CD4-positive, CD25-positive, alpha-beta regulatory T cell (primary cell): Measurements from ENCODE around the gene RPRD1B. TPM values are rescaled to one million over a fixed set of nuclear protein-coding genes. Genes with fewer than 3 reads are reported as not detected.

Experiments
- ATAC-seq, 2 donors: fragments of 150-1000 bp; cut with Tn5 transposase; one replicate each; pipeline ENCODE4 v1.10.0; 2021; ENCODE audit warnings: low read depth in 2 of 2, moderate number of reproducible peaks in 2 of 2, moderate library complexity in 1 of 2
- DNase-seq, 3 donors: peaks; one replicate each; pipeline versions ENCODE4 v3.0.0 to v3.0.0-alpha.2; 2012 to 2022; ENCODE audit warnings: mixed read lengths in 1 of 3
- H3K27ac ChIP-seq: one replicate; pipeline ENCODE4 v1.7.0; 2013; ENCODE audit warnings: mild to moderate bottlenecking, low read length; ENCODE audit not compliant: insufficient read depth, poor library complexity, severe bottlenecking
- H3K27me3 ChIP-seq: one replicate; pipeline ENCODE4 v1.7.0; 2013; ENCODE audit warnings: low read length; ENCODE audit not compliant: control insufficient read depth, insufficient read depth
- H3K36me3 ChIP-seq: one replicate; pipeline ENCODE4 v1.7.0; 2013; ENCODE audit warnings: mild to moderate bottlenecking, low read length, moderate library complexity; ENCODE audit not compliant: control insufficient read depth, insufficient read depth
- H3K4me1 ChIP-seq: 2 replicates; pipeline ENCODE4 v1.7.0; 2013; ENCODE audit warnings: mild to moderate bottlenecking, low read length; ENCODE audit not compliant: insufficient read depth, control insufficient read depth, poor library complexity, severe bottlenecking
- H3K4me3 ChIP-seq: one replicate; pipeline ENCODE4 v1.7.0; 2013; ENCODE audit warnings: low read depth, mild to moderate bottlenecking, low read length, moderate library complexity
- H3K9me3 ChIP-seq, 2 experiments: 1 replicate in 1 of 2; 2 replicates in 1 of 2; pipeline ENCODE4 v1.7.0; 2013; ENCODE audit warnings: low read length in 2 of 2, mild to moderate bottlenecking in 1 of 2, moderate library complexity in 1 of 2; ENCODE audit not compliant: control insufficient read depth in 2 of 2
- H3K27ac Mint-ChIP-seq, 3 donors: one replicate each; pipeline ENCODE4 v1.8.0; 2020 to 2022; ENCODE audit warnings: mild to moderate bottlenecking in 3 of 3, mixed read lengths in 3 of 3, moderate library complexity in 2 of 3
- H3K27me3 Mint-ChIP-seq: one replicate; pipeline ENCODE4 v1.8.0; 2022; ENCODE audit warnings: mild to moderate bottlenecking, mixed read lengths
- H3K36me3 Mint-ChIP-seq: one replicate; pipeline ENCODE4 v1.8.0; 2020; ENCODE audit warnings: mixed read lengths
- H3K4me1 Mint-ChIP-seq, 4 donors: one replicate each; pipeline ENCODE4 v1.8.0; 2020 to 2022; ENCODE audit warnings: mixed read lengths in 4 of 4, mild to moderate bottlenecking in 1 of 4
- H3K4me3 Mint-ChIP-seq, 4 donors: one replicate each; pipeline ENCODE4 v1.8.0; 2020 to 2022; ENCODE audit warnings: mild to moderate bottlenecking in 4 of 4, mixed read lengths in 4 of 4, moderate library complexity in 3 of 4
- H3K9me3 Mint-ChIP-seq, 7 donors: one replicate each; pipeline ENCODE4 v1.8.0; 2020 to 2022; ENCODE audit warnings: mixed read lengths in 7 of 7, mild to moderate bottlenecking in 3 of 7, moderate library complexity in 2 of 7
- polyA plus RNA-seq, 4 donors: library from polyadenylated mRNA; unstranded; fragments of 300-500 nt; fragmentation: Illumina TruSeq; gene quantifications; one replicate each; pipeline ENCODE4 v1.2.3, GENCODE V29; 2021
- total RNA-seq: library from RNA; stranded (reverse); gene quantifications from one replicate; pipeline ENCODE4 v1.2.3, GENCODE V29; 2022

RPRD1B gene, protein sequence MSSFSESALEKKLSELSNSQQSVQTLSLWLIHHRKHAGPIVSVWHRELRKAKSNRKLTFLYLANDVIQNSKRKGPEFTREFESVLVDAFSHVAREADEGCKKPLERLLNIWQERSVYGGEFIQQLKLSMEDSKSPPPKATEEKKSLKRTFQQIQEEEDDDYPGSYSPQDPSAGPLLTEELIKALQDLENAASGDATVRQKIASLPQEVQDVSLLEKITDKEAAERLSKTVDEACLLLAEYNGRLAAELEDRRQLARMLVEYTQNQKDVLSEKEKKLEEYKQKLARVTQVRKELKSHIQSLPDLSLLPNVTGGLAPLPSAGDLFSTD
- total RNA-seq (54.0 TPM), polyA plus RNA-seq (1 to 10 TPM; 3.8 to 6.2 (median 4.3) TPM)

GRCh38 chr20:38033330-38034107 is at the start of gene RPRD1B, which contains the start of gene TTI1:
RPRD1B (plus strand) TSS chr20:38033746; CDS start chr20:38033948, 202 bp downstream.
TTI1 (minus strand) TSS chr20:38033456; CDS start chr20:38013816, 19,640 bp downstream.
- H3K27me3 ChIP-seq = no peaks in the 10 kb centered on the region
- H3K36me3 Mint-ChIP-seq = peaks cover 17% of the 10 kb centered on the region
- H3K4me1 ChIP-seq = peaks cover 49% of the 10 kb centered on the region
- no peaks in the 10 kb centered on the region for H3K9me3 Mint-ChIP-seq
- peak within 1 kb of the TSS; percentile 98 to 99 (median 98) for H3K27ac Mint-ChIP-seq
- H3K4me1 Mint-ChIP-seq = peaks cover 48 to 88% (median 63%) of the 10 kb centered on the region in 4 donors
- H3K4me3 Mint-ChIP-seq = peak within 1 kb of the TSS; percentile 96 to 99 (median 97)
- peaks cover 9% of the 10 kb centered on the region for H3K36me3 ChIP-seq
- ATAC-seq = peak; percentile 89
- H3K27me3 Mint-ChIP-seq = no peaks in the 10 kb centered on the region
- H3K4me3 ChIP-seq = peak within 1 kb of the TSS; percentile 93
- H3K9me3 ChIP-seq = no peaks in the 10 kb centered on the region
- DNase-seq = peak; percentile 86 to 93 (median 91)
- H3K27ac ChIP-seq = peak within 1 kb of the TSS; percentile 93

GRCh38 chr20:37984018-37984785 is 49.3 kb upstream of the RPRD1B start:
- H3K4me3 ChIP-seq = no peak overlapping the region
- H3K36me3 ChIP-seq = peaks cover 49% of the 10 kb centered on the region
- no peak overlapping the region for H3K27ac ChIP-seq
- DNase-seq (no peak), ATAC-seq (no peak)
- Mint-ChIP-seq H3K4me3 (no peak overlapping the region), H3K27me3 (no peaks in the 10 kb centered on the region), H3K9me3 (no peaks in the 10 kb centered on the region), H3K4me1 (peaks cover 0 to 2% (median 0%) of the 10 kb centered on the region in 4 donors), H3K27ac (no peak overlapping the region), H3K36me3 (peaks cover 69% of the 10 kb centered on the region)
- no peaks in the 10 kb centered on the region for H3K27me3 ChIP-seq
- H3K4me1 ChIP-seq = no peaks in the 10 kb centered on the region
- H3K9me3 ChIP-seq = no peaks in the 10 kb centered on the region

DNA sequence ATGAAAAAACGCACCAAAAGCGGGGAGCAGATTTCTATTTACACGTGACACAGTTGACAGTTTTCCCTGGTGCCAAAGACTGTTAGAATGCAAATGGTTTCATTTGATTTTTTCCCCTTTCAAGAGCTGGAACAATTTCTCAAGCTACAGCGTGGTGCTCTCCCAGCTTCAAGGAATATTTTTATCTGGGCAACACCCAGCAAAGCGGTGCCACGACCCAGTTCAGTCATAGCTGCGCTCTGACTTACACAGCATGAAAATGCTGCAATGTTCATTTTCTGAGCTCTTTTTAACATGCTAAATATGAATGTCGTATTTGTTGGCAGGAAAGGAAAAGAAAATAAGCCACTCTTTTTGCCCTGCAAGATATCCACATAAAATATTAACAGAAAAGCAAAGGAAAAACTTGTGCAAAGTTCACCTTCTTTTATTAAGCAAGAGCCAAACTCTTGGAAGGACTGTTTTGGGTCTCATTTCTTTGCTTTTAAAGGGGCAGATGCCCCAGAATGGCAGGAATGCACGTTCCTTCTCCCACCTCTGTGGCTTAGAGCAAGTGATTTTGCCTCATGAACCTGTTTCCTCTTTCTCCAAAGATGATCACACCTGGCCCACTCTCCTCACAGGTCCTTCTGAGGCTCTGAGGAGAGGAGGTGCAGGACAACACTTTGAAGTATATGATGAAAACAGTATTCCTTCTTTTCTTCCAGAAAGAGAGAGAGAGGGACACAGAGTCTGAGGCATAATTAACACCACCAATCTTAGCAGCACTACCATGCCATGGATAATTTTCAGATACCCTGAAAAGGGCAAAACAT is 47.3 kb upstream of the RPRD1B start:
- Histone ChIP-seq H3K27ac (no peak overlapping the region), H3K4me1 (no peaks in the 10 kb centered on the region), H3K9me3 (no peaks in the 10 kb centered on the region), H3K36me3 (peaks cover 54% of the 10 kb centered on the region), H3K27me3 (no peaks in the 10 kb centered on the region), H3K4me3 (no peak overlapping the region)
- no peak overlapping the region for H3K27ac Mint-ChIP-seq
- H3K4me1 Mint-ChIP-seq = peaks cover 0 to 14% (median 7%) of the 10 kb centered on the region in 4 donors
- H3K27me3 Mint-ChIP-seq = no peaks in the 10 kb centered on the region
- no peak overlapping the region for H3K4me3 Mint-ChIP-seq
- ATAC-seq (no peak), DNase-seq (no peak)
- no peaks in the 10 kb centered on the region for H3K9me3 Mint-ChIP-seq
- H3K36me3 Mint-ChIP-seq = peaks cover 67% of the 10 kb centered on the region

DNA sequence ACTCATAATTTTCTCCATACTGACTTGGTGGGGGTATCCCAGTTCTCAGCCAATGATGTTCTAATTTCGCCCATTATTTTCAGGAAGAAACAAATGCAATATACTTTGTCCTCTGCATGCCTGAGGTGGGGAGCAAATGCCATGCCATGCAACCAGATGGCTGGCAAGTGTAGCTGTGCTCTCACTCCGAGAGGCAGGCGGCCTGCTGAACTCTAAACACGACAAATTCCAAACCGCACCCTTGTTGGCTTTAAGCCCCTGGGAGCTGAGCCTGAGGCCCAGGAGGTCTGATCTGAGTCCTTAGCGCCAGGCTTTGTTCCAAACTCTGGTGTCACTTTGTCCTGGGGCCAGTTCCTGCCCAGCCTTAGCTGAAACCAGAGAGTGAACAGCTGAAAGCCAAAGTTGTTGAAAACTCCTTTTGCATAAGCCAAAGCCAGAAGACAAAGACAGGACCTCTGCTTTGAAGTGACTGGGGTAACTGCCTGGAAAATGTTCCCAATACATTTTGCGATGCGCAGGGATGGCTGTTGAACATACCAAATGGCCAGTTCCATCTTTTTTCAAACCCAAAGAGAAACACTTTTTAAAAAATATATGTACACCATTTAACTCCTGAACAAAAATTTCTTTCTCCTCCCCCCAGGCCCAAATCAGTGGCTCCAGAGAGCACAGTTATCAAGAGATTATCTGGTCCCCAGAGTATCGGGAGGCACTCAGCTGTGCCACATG is 46.5 kb upstream of the RPRD1B start:
- H3K9me3 ChIP-seq = no peaks in the 10 kb centered on the region
- H3K9me3 Mint-ChIP-seq = no peaks in the 10 kb centered on the region
- no peak overlapping the region for H3K4me3 Mint-ChIP-seq
- H3K4me1 Mint-ChIP-seq = peaks cover 0 to 21% (median 8%) of the 10 kb centered on the region in 4 donors
- H3K27ac ChIP-seq = no peak overlapping the region
- peaks cover 52% of the 10 kb centered on the region for H3K36me3 ChIP-seq
- ATAC-seq (no peak), DNase-seq (no peak)
- H3K27me3 ChIP-seq = no peaks in the 10 kb centered on the region
- H3K4me3 ChIP-seq = no peak overlapping the region
- no peak overlapping the region for H3K27ac Mint-ChIP-seq
- no peaks in the 10 kb centered on the region for H3K4me1 ChIP-seq
- H3K27me3 Mint-ChIP-seq = no peaks in the 10 kb centered on the region
- peaks cover 65% of the 10 kb centered on the region for H3K36me3 Mint-ChIP-seq

DNA sequence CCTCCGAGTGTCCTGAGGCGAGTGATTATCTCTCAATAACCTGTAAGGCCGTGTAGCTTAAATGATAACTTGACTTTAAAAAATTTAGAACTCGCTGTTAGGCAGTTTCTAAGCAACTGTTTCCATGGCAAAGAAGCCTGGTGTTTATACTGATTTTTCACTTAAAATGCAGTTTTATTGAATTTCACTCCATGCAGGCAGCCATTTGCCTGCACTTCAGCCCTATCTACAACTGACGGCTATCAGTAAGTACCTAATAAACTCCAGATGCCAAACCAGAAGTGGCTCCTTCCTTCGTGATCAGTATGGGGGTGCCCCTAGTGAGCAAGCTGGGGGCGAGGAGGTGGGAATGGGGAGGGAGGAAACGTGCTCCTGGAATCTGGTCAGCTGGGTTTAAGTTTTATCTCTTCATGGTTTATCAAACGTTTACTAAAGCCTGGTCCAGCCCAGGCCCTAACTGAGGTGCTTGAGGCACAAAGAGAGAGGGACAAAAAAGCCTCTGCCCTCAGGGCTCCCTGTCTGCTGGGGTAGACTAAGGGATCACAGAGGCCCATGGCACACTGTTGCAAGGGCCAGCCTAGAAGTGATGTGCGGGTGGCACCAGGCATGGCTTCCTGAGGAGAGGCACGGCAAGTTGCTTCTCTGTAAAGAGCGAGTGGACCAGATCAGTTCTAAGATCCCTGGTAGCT is 45.8 kb upstream of the RPRD1B start:
- Mint-ChIP-seq H3K36me3 (peaks cover 60% of the 10 kb centered on the region), H3K4me3 (no peak overlapping the region), H3K27ac (peak overlapping the region in 1 of 3 donors; percentile 29), H3K27me3 (no peaks in the 10 kb centered on the region), H3K9me3 (no peaks in the 10 kb centered on the region), H3K4me1 (peaks cover 0 to 21% (median 8%) of the 10 kb centered on the region in 4 donors)
- Histone ChIP-seq H3K36me3 (peaks cover 49% of the 10 kb centered on the region), H3K27me3 (no peaks in the 10 kb centered on the region), H3K9me3 (no peaks in the 10 kb centered on the region), H3K4me3 (no peak overlapping the region), H3K27ac (no peak overlapping the region), H3K4me1 (no peaks in the 10 kb centered on the region)
- no peak for ATAC-seq
- DNase-seq = no peak

DNA sequence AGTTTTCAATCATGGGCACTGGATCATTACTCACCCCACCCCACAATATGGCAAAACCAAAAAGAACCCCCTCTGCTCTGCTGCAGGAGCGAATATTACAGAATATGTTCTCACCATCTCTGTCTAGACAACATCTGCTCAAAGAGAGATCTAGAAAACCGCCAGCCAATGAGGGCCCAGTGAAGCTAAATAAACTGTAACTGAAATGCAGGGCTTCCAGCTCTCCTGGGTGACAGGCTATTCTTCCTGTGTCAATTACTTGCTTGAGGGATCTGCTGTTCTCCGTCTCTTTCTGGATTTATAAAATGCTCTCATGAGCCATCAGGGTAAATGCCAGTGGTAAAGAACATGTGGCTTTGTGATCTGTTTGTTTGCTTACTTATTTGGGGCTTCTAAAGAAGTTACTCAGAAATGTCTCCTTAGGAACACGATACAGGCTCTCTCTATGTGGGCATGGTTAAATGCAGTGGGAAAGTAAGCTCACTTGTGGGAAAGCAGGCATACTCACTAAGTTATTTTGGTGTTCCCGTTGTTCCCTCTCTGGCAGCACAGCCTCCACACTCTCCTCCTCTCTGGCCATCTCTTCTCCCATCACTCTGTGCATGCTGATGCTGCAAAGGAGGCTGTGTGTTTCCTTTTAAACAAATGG is 45.1 kb upstream of the RPRD1B start:
- Mint-ChIP-seq H3K9me3 (no peaks in the 10 kb centered on the region), H3K4me3 (no peak overlapping the region), H3K36me3 (peaks cover 54% of the 10 kb centered on the region), H3K4me1 (peaks cover 0 to 21% (median 9%) of the 10 kb centered on the region in 4 donors), H3K27ac (peak overlapping the region in 2 of 3 donors; percentile 29 to 73), H3K27me3 (no peaks in the 10 kb centered on the region)
- no peak for ATAC-seq
- no peak for DNase-seq
- Histone ChIP-seq H3K4me1 (no peaks in the 10 kb centered on the region), H3K4me3 (no peak overlapping the region), H3K9me3 (no peaks in the 10 kb centered on the region), H3K36me3 (peaks cover 45% of the 10 kb centered on the region), H3K27me3 (no peaks in the 10 kb centered on the region), H3K27ac (no peak overlapping the region)
